Measurements from ENCODE around the gene IGFBP4. TPM values are rescaled to one million over a fixed set of nuclear protein-coding genes. Genes with fewer than 3 reads are reported as not detected.

The IGFBP4 gene
- polyA plus RNA-seq, 1 donor, result 240 TPM

DNA sequence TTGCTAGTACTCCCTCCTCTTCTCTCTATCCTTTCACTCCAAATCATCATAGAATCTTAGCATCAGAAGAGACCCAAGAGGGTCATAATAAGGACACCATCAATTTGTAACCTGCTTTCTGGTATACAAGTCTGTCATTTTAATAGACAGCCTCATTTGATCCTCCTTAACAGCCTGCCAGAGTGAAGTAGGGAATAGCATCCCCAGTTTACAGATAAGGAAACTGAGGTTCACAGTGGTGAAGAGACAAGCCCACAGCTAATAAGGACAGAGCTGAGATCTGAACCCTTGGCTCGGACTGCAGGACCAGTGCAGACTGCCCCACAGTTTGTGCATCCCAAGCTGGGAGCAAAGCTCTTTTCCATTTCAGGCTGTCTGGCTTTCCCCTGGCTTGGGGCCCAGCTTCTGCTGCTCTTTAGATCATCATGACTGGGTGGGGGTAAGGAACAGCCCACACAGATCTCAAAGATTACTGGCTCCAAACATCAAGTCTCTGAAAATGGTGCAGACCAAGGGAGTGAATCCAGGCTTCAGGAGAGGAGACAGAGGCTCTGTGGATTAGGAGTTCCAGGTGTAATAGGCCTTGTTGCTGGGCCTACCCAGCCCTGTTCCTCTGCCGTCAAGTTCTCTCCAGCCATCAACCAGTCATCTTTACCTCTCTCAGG lies 10.3 kb upstream of the IGFBP4 start:
- peak; percentile 82 for DNase-seq

DNA sequence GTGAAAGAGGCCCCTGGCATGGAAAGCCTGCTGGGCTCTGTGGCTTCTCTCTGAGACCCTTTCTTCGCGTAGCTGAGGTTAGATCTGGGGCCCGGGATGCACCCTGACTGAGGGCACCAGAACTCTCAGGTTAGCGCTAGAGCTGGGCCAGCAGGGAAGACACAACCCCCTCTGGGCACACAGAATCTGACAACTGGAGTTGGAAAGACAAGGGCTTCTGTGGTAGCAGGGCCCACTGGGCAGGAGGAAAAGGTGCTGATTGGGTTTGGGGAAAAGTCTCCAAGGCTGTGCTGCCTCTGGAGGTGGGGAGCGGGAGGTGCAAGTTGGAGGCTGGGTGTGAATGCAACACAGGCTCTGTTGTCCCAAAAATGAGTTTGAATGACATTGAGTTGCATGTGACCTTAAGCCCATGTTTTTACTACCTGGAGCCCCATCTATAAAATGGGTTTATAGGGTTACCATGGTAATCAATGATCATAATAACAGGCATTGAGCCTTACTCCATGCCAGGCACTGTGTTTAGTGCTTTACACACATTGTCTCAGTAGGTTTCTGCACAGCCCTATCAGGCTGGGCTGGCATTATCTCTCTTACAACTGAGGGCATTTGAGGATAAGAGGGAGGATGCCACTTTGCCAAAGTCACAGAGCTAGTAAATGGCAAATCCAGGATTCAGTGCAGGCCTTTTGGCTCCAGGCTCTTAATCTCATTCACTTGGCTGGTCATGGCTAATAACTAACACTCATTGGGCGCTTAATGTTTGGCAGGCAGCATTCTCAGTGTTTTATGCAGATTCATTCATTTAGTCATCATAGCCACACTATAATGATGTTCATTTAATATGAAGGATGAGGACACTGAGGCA lies 9.5 kb upstream of the IGFBP4 start:
- DNase-seq, result no peak

DNA sequence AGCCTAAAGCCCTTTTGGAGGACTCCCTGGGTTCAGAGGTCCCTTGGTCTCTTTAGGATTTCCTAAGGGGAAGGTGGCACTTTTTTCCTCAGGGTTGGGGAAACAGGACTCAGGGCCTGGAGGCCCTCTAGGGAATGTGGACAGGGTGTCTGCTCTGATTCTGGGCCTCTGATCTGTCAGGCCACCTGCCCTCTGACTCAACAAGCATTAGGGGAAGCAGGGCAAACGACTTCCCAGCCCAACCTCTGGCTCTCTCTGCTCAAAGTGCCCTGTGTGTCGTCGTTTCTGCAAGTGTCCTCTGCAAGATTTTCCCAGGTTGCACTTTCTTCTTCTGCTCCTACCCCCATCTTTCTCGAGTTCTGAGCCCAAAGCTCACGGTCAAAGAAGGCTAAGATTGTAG lies 6.6 kb upstream of the IGFBP4 start:
- no peak for DNase-seq

DNA sequence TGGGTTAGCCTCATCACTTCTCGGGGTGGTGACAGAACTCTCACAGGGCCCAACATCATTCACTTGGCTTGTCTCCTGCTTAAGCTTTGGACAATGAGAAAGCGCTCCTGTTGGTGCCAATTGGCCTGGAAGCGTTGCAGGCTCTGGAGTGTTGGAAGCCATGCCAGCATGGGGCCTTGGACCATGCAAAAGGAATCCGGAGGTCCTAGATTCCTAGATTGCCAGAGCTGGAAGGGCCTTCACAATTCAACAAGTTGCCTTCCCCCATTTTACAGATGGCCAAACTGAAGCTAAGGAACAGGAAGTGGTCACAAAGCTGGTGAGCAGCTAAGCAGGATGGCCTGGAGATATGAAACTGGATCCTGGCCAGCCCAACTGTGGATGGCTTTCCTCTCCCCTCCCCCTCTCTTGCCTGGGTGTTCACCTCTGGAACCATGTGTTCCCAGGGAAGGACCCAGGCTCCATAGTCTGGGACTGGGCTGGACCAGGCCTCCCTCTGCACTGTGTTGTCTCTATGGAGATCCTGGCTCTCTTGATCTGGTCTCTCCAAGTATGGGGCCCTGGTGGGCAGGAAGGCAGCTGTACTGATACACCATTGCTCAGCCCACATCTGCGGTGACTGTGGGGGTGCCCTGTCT lies 6.0 kb upstream of the IGFBP4 start:
- no peak for DNase-seq

DNA sequence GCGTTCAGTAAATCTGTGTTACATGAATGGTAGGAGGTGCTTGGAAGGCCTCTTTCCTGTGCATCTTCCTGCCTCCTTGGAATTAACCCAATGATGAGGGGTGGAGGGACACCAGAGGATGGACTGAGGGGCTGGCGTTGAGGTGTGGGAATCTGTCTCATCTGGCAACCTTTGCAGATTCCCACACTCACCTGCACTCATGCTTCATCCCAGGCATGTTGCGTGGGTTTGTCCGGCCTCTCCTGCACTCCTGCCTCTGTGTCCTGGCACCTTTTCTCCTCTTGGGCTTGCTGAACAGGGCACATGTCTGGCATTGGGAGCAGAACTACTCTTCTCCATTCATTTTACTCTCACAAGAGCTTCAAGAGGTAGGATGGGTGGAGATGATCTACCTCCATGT lies 3.1 kb upstream of the IGFBP4 start:
- no peak for DNase-seq

DNA sequence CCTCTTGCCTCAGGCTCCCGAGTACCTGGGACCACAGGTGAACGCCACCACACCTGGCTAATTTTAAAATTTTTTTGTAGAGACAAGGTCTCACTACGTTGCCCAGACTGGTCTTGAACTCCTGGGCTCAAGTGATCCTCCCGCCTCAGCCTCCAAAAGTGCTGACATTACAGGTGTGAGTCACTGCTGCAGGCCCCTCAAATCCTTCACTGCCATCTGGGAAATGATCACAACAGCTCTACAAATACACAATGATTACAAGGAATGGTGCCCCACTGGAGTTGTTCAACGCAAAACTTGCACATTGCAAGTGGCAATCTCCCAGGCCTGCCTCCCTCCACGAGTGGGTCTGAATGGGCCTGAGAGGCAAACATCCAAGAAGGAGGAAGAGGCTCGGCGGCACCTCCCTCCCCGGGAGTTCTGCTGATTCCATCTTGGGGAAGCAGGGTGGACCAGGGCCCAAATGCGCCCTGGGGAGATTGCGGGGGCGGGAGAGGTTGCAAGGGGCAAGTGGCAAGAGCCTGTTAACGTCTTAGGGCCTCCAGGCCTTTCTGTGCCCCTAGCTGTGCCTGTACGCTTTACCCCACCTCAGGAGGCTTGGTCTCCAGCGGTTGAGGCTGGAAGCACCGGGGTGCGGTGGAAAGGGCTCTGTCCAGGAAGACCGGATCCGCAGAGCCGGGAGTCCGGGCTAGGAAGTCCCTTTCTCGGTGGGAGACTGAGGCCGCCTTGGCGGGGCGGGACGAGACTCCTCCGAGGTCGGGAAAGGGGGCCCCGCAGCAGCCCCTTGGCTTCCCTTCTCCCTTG lies 656 bp upstream of the IGFBP4 start:
- no peak for DNase-seq

DNA sequence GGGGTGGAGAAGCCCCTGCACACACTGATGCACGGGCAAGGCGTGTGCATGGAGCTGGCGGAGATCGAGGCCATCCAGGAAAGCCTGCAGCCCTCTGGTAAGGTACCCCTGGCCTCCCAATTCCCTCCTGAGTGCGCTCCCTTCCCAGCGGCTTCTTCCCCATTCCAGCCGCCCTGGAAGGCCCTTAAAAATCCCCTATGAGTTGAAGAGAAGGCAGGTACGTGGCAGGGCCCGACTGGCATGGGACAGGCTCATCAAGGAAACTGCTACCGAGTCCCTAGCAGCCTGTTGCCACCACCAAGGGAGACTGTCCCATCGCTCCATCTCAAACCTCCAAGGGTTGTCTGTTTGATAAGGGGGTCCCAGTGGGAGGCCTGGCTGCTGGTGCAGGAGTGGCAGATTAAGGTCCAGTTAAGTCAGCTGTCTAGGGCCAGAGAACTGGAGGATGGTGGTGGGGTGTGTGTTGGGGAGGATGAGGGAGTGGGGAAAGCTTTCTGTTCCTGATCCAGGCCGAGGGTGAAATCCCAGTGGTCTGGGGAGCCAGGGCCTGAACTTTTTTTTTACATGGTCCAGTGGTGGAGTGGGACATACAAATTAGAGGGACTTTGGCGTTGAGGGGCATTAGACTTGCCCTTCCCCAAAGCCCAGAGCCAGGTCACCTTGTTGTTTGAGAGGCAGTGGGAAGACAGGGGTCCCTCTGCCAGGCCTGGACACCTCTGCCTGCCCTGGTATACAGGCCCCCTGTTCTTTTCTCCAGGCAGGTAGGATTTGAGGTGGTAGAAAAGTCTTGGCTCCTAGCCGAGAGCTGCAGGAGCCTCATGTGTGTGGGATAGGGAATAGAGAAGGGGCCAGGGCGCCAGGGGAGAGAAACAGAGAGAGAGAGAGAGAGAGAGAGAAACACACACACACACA lies 994 bp downstream of the IGFBP4 start:
- DNase-seq, result no peak

DNA sequence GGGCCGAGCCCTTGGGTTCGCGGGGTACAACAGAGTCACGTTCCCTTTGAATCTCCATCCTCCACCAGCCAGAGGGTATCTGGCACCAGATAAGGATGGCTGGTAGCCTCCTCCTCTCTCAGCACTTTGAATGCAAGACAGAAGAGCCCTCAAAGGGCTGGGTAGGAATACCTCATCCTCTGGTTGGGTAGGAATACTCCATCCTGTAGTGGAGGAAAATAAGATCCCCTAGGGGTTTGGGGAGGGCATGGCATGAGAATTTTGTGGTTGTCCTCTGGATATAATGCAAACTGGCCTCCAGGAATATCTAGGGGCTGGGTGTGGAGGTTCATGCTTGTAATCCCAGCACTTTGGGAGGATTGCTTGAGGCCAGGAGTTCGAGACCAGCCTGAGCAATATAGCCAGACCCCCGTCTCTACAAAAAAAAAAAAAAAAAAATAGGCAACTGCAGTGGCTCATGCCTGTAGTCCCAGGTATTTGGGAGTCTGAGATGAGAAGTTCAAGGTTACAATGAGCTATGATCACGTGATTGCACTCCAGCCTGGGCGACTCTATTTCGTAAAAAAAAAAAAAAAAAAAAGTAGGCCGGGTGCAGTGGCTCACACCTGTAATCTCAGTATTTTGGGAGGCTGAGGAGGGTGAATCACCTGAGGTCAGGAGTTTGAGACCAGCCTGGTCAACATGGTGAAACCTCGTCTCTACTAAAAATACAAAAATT lies 2.7 kb downstream of the IGFBP4 start:
- no peak for DNase-seq

DNA sequence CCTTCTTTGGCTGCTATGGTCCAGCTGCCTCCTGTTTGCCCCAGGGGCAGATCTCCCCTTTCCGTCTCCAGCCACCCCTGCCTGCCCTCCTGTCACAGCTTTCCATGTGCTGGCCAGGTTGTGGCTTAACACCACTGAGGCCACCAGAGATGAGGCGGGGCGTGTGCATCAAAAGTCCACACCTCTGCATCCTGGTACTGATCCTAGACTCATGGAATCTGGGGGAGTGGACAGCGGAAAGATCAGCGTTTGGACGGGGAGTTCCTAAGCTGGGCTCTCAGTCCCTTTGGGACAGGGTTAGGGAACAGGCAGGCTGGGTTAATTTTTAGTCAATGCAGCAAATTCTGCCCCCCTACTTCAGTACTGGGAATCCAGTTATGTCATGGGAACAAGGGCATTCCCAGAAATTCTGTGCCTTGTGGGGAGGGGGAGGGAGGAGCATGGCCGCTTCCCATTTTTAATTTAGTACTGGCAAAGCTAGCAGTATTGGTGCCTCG lies 3.9 kb downstream of the IGFBP4 start:
- no peak for DNase-seq

DNA sequence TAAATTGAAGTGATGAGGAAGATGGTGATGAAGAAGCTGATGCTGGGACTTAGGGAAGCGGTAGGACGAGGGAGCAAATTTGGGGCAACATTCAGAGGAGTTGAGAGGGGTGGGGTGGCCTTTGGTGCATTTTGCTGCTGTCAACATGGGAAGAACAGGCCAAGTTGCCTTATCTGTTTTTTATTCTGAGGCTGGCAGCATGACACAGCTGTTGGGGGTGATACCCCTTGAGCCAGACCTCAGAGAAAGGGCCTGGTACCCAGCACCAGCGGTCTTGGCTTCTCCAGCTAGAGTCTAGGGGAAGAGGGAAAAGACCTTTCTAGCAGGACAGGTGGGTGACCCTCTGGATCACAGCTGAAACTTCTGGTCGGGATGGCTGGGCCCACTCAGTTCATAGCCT lies 4.6 kb downstream of the IGFBP4 start:
- DNase-seq, result no peak

DNA sequence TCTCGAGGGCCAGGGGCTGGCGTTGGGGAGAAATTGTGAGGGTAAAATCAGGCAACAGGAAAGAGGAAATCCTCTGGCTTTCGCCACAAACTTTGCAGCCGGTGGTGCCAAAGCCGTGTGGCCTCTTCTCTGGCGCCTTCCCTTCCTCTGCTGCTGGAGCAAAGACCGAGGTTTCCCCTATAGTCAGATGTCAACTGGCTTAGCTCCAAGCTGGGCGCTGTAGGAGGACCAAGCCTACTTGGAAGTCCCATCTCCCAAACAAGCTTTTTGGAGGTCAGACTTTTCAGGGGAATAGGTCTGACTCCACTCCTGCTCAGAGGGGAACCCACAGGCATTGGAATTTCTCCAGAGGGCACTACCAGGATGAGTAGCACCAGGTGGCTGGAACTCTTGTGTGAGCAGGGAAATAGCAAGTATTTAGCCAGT lies 5.0 kb downstream of the IGFBP4 start:
- no peak for DNase-seq

DNA sequence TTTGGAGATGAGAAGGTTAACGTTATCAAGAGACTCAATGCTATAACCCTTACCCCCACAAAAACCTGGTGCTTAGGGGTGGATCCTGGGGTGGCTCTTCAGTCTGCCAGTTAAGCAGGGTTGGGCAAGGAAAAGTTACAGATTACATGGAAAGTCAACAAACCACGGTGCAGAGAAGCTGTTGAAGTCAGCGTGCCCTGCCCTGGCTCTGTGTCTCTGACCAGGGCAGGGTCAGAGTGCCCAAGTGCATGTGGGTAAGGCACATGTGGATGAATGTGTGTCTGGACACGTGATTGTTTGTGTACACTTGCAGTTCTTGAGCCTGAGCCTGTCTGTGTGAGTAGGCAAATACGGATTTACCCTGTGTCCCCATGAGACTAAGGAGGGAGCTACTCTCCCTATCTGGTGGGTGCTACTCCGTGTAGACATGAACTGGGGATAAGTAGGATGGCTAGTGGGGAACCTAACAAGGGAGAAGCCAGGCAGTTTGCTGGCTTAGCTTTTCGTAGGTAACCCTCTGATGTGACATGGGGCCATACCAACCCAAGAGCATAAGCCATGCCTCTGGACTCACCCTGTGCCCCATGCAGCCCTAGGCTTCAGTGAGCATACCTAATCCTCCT lies 5.5 kb downstream of the IGFBP4 start:
- no peak for DNase-seq

DNA sequence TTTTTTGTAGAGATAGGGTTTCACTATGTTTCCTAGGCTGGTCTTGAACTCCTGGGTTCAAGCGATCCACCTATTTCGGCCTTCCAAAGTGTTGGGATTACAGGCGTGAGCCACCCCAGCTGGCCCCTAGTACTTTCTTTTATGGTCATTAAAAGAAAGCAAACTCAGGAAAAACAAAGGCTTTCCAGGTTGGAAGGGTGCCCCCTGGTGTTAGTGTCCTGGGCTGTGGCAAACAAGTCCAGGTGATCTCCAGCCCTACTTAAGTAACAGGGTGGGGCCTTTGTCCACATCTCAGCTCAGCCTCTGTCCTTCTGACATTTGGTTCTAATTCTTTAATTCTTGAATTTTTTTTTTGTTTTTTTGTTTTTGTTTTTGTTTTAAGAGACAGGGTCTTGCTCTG lies 6.9 kb downstream of the IGFBP4 start:
- no peak for DNase-seq

DNA sequence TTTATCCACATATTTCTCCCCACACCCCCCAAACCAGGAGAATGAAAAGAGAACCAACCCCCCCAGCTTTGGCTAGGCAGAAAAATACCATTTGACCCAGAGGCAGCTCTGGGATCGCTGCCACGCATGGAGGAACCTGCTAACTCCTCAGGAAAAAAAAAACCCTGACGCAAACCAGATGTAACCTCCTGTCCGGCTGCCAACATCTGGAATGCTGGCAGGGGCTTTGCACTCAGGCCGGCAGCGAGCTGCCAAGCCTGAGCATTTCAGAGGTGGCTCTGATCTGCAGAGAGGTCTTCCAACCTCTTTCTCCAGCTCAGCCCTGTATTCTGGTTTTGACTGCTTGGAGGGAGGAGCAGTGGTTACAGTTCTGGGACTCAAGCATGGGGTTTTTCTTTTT lies 8.2 kb downstream of the IGFBP4 start:
- DNase-seq, result peak; percentile 91

DNA sequence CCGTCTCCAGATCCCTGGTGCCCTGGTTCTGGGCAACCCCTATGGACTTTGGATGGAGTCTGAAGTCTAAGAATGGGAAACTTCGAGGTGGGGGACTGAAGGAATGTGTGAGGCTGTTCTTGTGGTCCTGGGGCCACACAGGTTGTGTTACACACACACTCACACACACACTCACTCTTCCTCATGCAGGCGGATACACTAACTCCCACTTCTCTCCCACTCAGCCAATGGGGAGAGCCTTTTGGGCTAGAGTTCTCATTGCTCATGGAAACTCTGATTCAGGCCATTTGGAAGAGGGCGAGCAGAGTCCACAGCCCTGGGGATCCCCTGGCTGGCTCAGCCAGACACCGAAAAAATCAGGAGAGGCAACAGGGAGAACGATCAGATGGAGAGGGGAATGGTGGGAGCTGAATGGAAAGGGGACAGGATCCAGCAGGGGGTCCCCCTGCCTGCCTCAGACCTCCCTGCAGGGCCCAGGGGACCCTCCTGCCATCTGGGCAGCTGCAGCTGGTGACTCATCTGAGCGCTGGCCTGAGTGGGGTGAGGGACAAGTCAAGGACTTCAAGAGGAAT lies 9.1 kb downstream of the IGFBP4 start:
- DNase-seq, result peak; percentile 90

DNA sequence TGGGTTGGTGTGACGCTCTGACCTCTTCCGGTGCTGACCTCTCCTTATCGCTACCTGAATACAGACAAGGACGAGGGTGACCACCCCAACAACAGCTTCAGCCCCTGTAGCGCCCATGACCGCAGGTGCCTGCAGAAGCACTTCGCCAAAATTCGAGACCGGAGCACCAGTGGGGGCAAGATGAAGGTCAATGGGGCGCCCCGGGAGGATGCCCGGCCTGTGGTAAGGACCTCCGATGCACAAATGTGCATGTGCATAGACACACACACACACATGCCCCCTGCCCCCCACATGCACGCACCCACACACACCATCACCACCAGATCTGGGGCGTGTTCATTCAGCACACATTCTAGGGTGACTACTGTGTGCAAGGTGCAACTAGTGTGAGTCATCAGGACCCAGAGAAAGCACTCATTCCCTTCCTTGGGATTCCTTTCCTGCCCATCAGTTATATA lies 9.7 kb downstream of the IGFBP4 start:
- DNase-seq, result no peak

DNA sequence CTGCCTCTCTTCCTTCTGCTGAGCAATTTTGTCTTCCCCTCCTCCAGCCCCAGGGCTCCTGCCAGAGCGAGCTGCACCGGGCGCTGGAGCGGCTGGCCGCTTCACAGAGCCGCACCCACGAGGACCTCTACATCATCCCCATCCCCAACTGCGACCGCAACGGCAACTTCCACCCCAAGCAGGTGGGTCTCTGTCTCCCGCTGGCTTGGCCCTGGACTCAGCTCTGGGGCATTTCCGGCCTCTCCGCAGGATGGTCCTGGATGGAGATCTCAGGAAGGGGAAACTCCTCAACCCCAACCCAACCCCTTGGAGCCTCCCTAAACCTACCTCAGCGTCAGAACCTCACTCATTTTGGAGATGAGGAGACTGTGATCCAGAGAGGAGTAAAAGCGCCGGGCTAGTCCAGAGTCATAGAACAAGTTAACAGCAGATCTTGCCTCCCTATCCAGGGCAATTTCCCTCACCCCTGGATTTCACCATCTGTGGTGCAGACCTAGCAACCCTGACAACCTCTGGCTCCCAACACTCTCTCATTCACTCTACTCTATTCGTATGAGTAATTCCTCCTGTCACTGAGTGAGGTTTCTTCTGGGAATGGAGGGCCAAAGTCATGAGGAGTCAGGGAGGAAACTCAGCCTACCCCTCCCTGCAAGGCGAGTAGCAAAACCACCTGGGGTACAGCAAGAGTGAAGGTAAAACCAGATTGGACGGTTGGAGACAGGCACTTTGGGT lies 10.8 kb downstream of the IGFBP4 start:
- no peak for DNase-seq

DNA sequence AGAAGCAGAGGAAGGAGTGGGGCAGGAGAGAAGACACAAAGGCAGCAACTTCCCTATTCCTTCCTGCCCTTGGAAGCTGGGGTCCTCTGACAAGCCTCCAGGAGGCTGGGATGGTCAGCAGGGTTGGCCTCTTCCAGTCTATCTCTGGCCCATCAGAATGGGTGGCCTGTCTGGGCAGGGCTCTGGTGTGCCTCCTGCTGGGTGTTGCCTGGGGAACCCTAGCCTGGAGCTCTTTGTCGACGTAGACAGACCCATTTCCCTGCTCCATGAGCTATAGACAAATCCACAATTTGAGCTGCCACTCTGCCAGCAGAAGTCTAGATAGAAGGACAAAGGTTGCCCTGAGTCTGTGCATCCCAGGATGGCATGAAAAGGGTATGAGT lies 11.4 kb downstream of the IGFBP4 start:
- no peak for DNase-seq

DNA sequence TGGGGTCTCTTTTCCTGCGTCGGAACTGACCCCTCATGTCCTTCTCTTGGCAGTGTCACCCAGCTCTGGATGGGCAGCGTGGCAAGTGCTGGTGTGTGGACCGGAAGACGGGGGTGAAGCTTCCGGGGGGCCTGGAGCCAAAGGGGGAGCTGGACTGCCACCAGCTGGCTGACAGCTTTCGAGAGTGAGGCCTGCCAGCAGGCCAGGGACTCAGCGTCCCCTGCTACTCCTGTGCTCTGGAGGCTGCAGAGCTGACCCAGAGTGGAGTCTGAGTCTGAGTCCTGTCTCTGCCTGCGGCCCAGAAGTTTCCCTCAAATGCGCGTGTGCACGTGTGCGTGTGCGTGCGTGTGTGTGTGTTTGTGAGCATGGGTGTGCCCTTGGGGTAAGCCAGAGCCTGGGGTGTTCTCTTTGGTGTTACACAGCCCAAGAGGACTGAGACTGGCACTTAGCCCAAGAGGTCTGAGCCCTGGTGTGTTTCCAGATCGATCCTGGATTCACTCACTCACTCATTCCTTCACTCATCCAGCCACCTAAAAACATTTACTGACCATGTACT lies 13.2 kb downstream of the IGFBP4 start:
- no peak for DNase-seq

All from hindlimb muscle (tissue), 1 donor.